ENCODE data around the gene INPP5K. TPM values are rescaled to one million over a fixed set of nuclear protein-coding genes. Genes with fewer than 3 reads are reported as not detected.

The INPP5K gene
- total RNA-seq, result 37.4 and 39.7 TPM in 2 replicates

GRCh38 chr17:1516388-1517161 is at the start of gene INPP5K:
Gene INPP5K, minus strand, starts transcription at chr17:1516612. Its CDS starts 113 bp downstream, at chr17:1516499.

GRCh38 chr17:1492249-1493206 is 23.9 kb downstream of the INPP5K start, which contains the start of gene MYO1C:
Gene MYO1C, minus strand, starts transcription at chr17:1492686. Its CDS starts 199 bp downstream, at chr17:1492487.

GRCh38 chr17:1455797-1456599 is 60.4 kb downstream of the INPP5K start, which contains the start of gene CRK:
Gene CRK, minus strand, starts transcription at chr17:1456232. Its CDS starts 115 bp downstream, at chr17:1456117.

Other genes starting within 250 kb of the INPP5K start
- gene BHLHA9, start 246.2 kb downstream of the INPP5K start, total RNA-seq, result 0.28 TPM in 1 of 2 replicates, not detected in the other
- not detected in 2 replicates for gene TRARG1, start 236.9 kb downstream of the INPP5K start, total RNA-seq
- 374 and 1,144 TPM in 2 replicates for gene YWHAE, start 116.4 kb downstream of the INPP5K start, total RNA-seq
- 116 and 137 TPM in 2 replicates for gene CRK, start 60.4 kb downstream of the INPP5K start, total RNA-seq
- 145 and 184 TPM in 2 replicates for gene MYO1C, start 23.9 kb downstream of the INPP5K start, total RNA-seq
- gene PITPNA, start 46.2 kb upstream of the INPP5K start, total RNA-seq, result 8.2 and 16.9 TPM in 2 replicates
- 5.9 and 7.9 TPM in 2 replicates for gene SLC43A2, start 112.2 kb upstream of the INPP5K start, total RNA-seq
- gene SCARF1, start 129.1 kb upstream of the INPP5K start, total RNA-seq, result 0.96 and 3.1 TPM in 2 replicates
- 5.6 and 6.2 TPM in 2 replicates for gene RILP, start 133.3 kb upstream of the INPP5K start, total RNA-seq
- gene PRPF8, start 168.3 kb upstream of the INPP5K start, total RNA-seq, result 51.9 and 112 TPM in 2 replicates
- gene TLCD2, start 193.8 kb upstream of the INPP5K start, total RNA-seq, result 1.7 and 2.0 TPM in 2 replicates
- 18.8 and 25.4 TPM in 2 replicates for gene WDR81, start 208.1 kb upstream of the INPP5K start, total RNA-seq
- gene SERPINF2, start 226.3 kb upstream of the INPP5K start, total RNA-seq, result 0.19 and 0.28 TPM in 2 replicates
- 29.9 and 45.1 TPM in 2 replicates for gene SERPINF1, start 245.4 kb upstream of the INPP5K start, total RNA-seq